ENCODE results near the gene DYDC2.
"Not testable (repeated sequence)": the region's sequence is repeated elsewhere in the genome, so short reads cannot be mapped to it uniquely, and the experiment has no call there.

DYDC2 gene

GRCh38 chr10:80414142-80414895, 57.7 kb downstream of the DYDC2 start:
- DNase-seq: no peak

- no peak for DNase-seq
Observed at GRCh38 chr10:80415734-80416478, 59.3 kb downstream of the DYDC2 start.

GRCh38 chr10:80416479-80417098, 60.0 kb downstream of the DYDC2 start:
- no peak for DNase-seq

GRCh38 chr10:80417256-80417655, 60.7 kb downstream of the DYDC2 start:
- not testable (repeated sequence) for DNase-seq
